H9 (cell line): ENCODE results near the gene RND1. TPM values are rescaled to one million over a fixed set of nuclear protein-coding genes. Genes with fewer than 3 reads are reported as not detected.

Experiments used
- DNase-seq: peaks from one replicate; pipeline ENCODE4 v3.0.0-alpha.2; 2017
- H2AFZ ChIP-seq: one replicate; pipeline ENCODE4 v1.6.1; 2013; ENCODE audit warnings: mild to moderate bottlenecking, low read length, control low read depth, moderate library complexity
- H2AK5ac ChIP-seq: 2 replicates; pipeline ENCODE4 v1.6.1; 2013; ENCODE audit warnings: low read length, control low read depth, mixed read lengths; ENCODE audit not compliant: insufficient read length
- H2BK120ac ChIP-seq: one replicate; pipeline ENCODE4 v1.6.1; 2013; ENCODE audit warnings: low read depth, mild to moderate bottlenecking, low read length, control low read depth, inconsistent platforms; ENCODE audit not compliant: poor library complexity, severe bottlenecking
- H2BK12ac ChIP-seq: 2 replicates; pipeline ENCODE4 v1.6.1; 2013; ENCODE audit warnings: low read length, control low read depth, mixed read lengths, low read depth; ENCODE audit not compliant: insufficient read length
- H2BK15ac ChIP-seq: 2 replicates; pipeline ENCODE4 v1.6.1; 2013; ENCODE audit warnings: low read depth, low read length, control low read depth
- H2BK20ac ChIP-seq: one replicate; pipeline ENCODE4 v1.6.1; 2013; ENCODE audit warnings: low read depth, mild to moderate bottlenecking, low read length, control low read depth, inconsistent platforms; ENCODE audit not compliant: poor library complexity, severe bottlenecking
- H2BK5ac ChIP-seq: 2 replicates; pipeline ENCODE4 v1.6.1; 2013; ENCODE audit warnings: low read length, control low read depth, mixed read lengths; ENCODE audit not compliant: insufficient read length
- H3K14ac ChIP-seq: 2 replicates; pipeline ENCODE4 v1.6.1; 2013; ENCODE audit warnings: low read length, control low read depth; ENCODE audit not compliant: insufficient read depth
- H3K18ac ChIP-seq: 2 replicates; pipeline ENCODE4 v1.6.1; 2013; ENCODE audit warnings: low read depth, mild to moderate bottlenecking, mixed read lengths, low read length, control low read depth; ENCODE audit not compliant: insufficient read length
- H3K23ac ChIP-seq: 2 replicates; pipeline ENCODE4 v1.6.1; 2013; ENCODE audit warnings: low read length, control low read depth, mixed read lengths, low read depth; ENCODE audit not compliant: insufficient read length
- H3K23me2 ChIP-seq: 2 replicates; pipeline ENCODE4 v1.6.1; 2013; ENCODE audit warnings: low read depth, mild to moderate bottlenecking, mixed read lengths, low read length, control low read depth; ENCODE audit not compliant: insufficient read length, poor library complexity, severe bottlenecking
- H3K27ac ChIP-seq: 2 replicates; pipeline ENCODE4 v1.5.1; 2013; ENCODE audit warnings: low read length, control low read depth, mixed read lengths, low read depth; ENCODE audit not compliant: insufficient read length
- H3K27me3 ChIP-seq: 2 replicates; pipeline ENCODE4 v1.6.1; 2013; ENCODE audit warnings: low read length, control low read depth, inconsistent platforms; ENCODE audit not compliant: insufficient read depth
- H3K4ac ChIP-seq: 2 replicates; pipeline ENCODE4 v1.6.1; 2013; ENCODE audit warnings: low read depth, mild to moderate bottlenecking, control low read depth, inconsistent platforms, low read length, moderate library complexity
- H3K4me1 ChIP-seq: 2 replicates; pipeline ENCODE4 v1.6.1; 2013; ENCODE audit warnings: low read length, control low read depth, inconsistent platforms; ENCODE audit not compliant: insufficient read depth
- H3K4me2 ChIP-seq: 2 replicates; pipeline ENCODE4 v1.6.1; 2013; ENCODE audit warnings: low read length, control low read depth, mixed read lengths; ENCODE audit not compliant: insufficient read length, insufficient read depth
- H3K56ac ChIP-seq: 2 replicates; pipeline ENCODE4 v1.6.1; 2013; ENCODE audit warnings: low read depth, mild to moderate bottlenecking, mixed read lengths, low read length, control low read depth; ENCODE audit not compliant: insufficient read length
- H3K79me1 ChIP-seq: 2 replicates; pipeline ENCODE4 v1.6.1; 2013; ENCODE audit warnings: low read depth, mild to moderate bottlenecking, moderate library complexity, low read length, control low read depth, inconsistent platforms; ENCODE audit not compliant: insufficient read depth, poor library complexity, severe bottlenecking
- H3K79me2 ChIP-seq: 2 replicates; pipeline ENCODE4 v1.6.1; 2013; ENCODE audit warnings: low read length, control low read depth, inconsistent platforms; ENCODE audit not compliant: insufficient read depth
- H3K9ac ChIP-seq: 2 replicates; pipeline ENCODE4 v1.6.1; 2013; ENCODE audit warnings: low read length, control low read depth, mixed read lengths; ENCODE audit not compliant: insufficient read length; ENCODE audit errors: extremely low read depth
- H3K9me3 ChIP-seq: one replicate; pipeline ENCODE4 v1.6.1; 2013; ENCODE audit warnings: low read depth, low read length, inconsistent platforms; ENCODE audit not compliant: control insufficient read depth
- H3T11ph ChIP-seq: one replicate; pipeline ENCODE4 v1.6.1; 2013; ENCODE audit warnings: mild to moderate bottlenecking, low read length, control low read depth, inconsistent platforms
- H4K20me1 ChIP-seq: one replicate; pipeline ENCODE4 v1.6.1; 2013; ENCODE audit not compliant: control insufficient read depth, insufficient read length, insufficient read depth
- H4K5ac ChIP-seq: 2 replicates; pipeline ENCODE4 v1.6.1; 2013; ENCODE audit warnings: low read depth, mild to moderate bottlenecking, mixed read lengths, low read length, control low read depth; ENCODE audit not compliant: insufficient read length
- H4K8ac ChIP-seq: replicated peaks from 2 replicates; pipeline ENCODE4 v1.6.1; 2013; ENCODE audit warnings: low read length, control low read depth, mixed read lengths, low read depth; ENCODE audit not compliant: insufficient read length
- H4K91ac ChIP-seq: 2 replicates; pipeline ENCODE4 v1.6.1; 2013; ENCODE audit warnings: low read depth, mild to moderate bottlenecking, moderate library complexity, mixed read lengths, low read length, control low read depth; ENCODE audit not compliant: insufficient read length
- H3K27ac Mint-ChIP-seq, 3 experiments: 2 replicates in 2 of 3; 3 replicates in 1 of 3; pipeline ENCODE4 v1.8.0; 2020 to 2021; ENCODE audit warnings: mixed read lengths in 3 of 3, mild to moderate bottlenecking in 1 of 3, moderate library complexity in 1 of 3
- H3K27me3 Mint-ChIP-seq: 2 replicates; pipeline ENCODE4 v1.8.0; 2021; ENCODE audit warnings: low read depth, mild to moderate bottlenecking, moderate library complexity, mixed read lengths
- H3K36me3 Mint-ChIP-seq, 3 experiments: 2 replicates in 2 of 3; 3 replicates in 1 of 3; pipeline ENCODE4 v1.8.0; 2020 to 2021; ENCODE audit warnings: low read depth in 3 of 3, mixed read lengths in 3 of 3; ENCODE audit not compliant: insufficient read depth in 1 of 3
- H3K4me1 Mint-ChIP-seq, 2 experiments: 2 replicates each; pipeline ENCODE4 v1.8.0; 2020; ENCODE audit warnings: mixed read lengths in 2 of 2
- H3K4me3 Mint-ChIP-seq, 2 experiments: 2 replicates in 1 of 2; 3 replicates in 1 of 2; pipeline ENCODE4 v1.8.0; 2020 to 2021; ENCODE audit warnings: mild to moderate bottlenecking in 2 of 2, mixed read lengths in 2 of 2, moderate library complexity in 1 of 2
- H3K9me3 Mint-ChIP-seq, 2 experiments: 2 replicates in 1 of 2; 3 replicates in 1 of 2; pipeline ENCODE4 v1.8.0; 2020; ENCODE audit warnings: mild to moderate bottlenecking in 2 of 2, mixed read lengths in 2 of 2, moderate library complexity in 1 of 2
- WGBS: extraction: QIAGEN DNeasy Blood & Tissue Kit; methylation state at CpG from one replicate; pipeline ENCODE4 v1.1.7; 2013; ENCODE audit warnings: missing lambda C conversion rate, low lambda C conversion rate, mixed read lengths; ENCODE audit not compliant: insufficient read length; ENCODE audit errors: extremely low coverage; 5-methylcytosine and 5-hydroxymethylcytosine counted together
- total RNA-seq: library from RNA; stranded (reverse); gene quantifications from 2 replicates; pipeline ENCODE4 v1.2.1, GENCODE V29; 2021
- TF ChIP-seq, protein P1 (sequence below): fragments of 200-600 bp; sonication (generic); conservative IDR thresholded peaks from 3 replicates; pipeline ENCODE4 v1.8.0; 2021; ENCODE audit warnings: antibody characterized with exemption, mild to moderate bottlenecking

RND1 gene
- total RNA-seq, 1 experiment from 2014 or later = 9.7 TPM

DNA sequence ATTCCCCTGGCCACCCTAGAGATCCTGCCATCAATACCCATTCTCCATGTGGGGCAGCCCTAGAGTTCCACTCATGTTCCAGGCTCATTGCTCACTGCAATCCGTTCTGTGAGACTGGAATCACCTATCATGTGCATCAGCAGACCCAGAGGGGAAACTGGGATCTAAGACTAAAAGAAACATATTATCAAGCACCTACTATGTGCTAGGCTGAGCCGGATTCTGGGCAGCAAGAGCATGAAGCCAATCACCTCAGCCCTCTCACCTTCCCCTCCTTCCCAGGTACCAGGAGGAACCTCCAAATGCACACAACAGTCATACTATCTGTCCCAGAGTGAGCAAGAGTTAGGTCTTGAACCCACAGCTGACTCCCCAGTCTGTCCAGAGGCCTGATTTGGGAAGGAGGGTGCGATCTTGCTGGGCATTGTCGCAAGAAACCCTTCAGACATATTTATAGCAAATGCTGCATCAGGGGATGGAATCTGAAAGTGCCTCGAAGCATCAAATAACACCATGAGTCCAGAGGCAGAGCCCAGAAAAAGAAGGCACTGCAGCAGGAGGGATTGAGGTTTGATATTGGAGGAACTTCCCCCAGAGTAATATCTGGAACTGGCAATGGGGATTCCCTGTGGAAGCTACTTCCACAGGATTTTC lies 54.1 kb downstream of the RND1 start:
- Histone ChIP-seq H3K9me3 (no peaks in the 10 kb centered on the region), H2AK5ac (no peak overlapping the region), H3K4ac (no peak overlapping the region), H3K23me2 (peaks cover 18% of the 10 kb centered on the region), H3K56ac (no peak overlapping the region), H2BK120ac (no peak overlapping the region), H4K5ac (no peak overlapping the region), H3K79me2 (no peaks in the 10 kb centered on the region), H3K79me1 (no peaks in the 10 kb centered on the region), H2AFZ (no peak overlapping the region), H4K8ac (no peak overlapping the region), H3K27ac (no peak overlapping the region), H3K14ac (no peak overlapping the region), H3K23ac (no peak overlapping the region), H3K9ac (no peak overlapping the region), H2BK15ac (no peak overlapping the region), H3K4me2 (no peak overlapping the region), H2BK20ac (no peak overlapping the region), H2BK12ac (no peak overlapping the region), H2BK5ac (no peak overlapping the region), H3K4me1 (0 out of 2 replicates have a peak, but pooled peaks cover 2% of the 10 kb centered on the region), H3T11ph (no peak overlapping the region), H3K18ac (no peak overlapping the region), H4K91ac (no peak overlapping the region), H4K20me1 (no peaks in the 10 kb centered on the region), H3K27me3 (peaks cover 11% of the 10 kb centered on the region)
- WGBS = no CpG with 5 or more reads among the region's 5 CpGs
- DNase-seq = no peak
- peaks cover 38 to 42% of the 10 kb centered on the region in 2 experiments for H3K4me1 Mint-ChIP-seq
- H3K9me3 Mint-ChIP-seq = no peaks in the 10 kb centered on the region
- no peak overlapping the region; a peak in 1 of 5 replicates for H3K4me3 Mint-ChIP-seq
- H3K27ac Mint-ChIP-seq = peak overlapping the region in 1 of 3 experiments; percentile 17; a peak in 1 of 7 replicates
- H3K27me3 Mint-ChIP-seq = peaks cover 27% of the 10 kb centered on the region
- TF ChIP-seq, protein P1, sequence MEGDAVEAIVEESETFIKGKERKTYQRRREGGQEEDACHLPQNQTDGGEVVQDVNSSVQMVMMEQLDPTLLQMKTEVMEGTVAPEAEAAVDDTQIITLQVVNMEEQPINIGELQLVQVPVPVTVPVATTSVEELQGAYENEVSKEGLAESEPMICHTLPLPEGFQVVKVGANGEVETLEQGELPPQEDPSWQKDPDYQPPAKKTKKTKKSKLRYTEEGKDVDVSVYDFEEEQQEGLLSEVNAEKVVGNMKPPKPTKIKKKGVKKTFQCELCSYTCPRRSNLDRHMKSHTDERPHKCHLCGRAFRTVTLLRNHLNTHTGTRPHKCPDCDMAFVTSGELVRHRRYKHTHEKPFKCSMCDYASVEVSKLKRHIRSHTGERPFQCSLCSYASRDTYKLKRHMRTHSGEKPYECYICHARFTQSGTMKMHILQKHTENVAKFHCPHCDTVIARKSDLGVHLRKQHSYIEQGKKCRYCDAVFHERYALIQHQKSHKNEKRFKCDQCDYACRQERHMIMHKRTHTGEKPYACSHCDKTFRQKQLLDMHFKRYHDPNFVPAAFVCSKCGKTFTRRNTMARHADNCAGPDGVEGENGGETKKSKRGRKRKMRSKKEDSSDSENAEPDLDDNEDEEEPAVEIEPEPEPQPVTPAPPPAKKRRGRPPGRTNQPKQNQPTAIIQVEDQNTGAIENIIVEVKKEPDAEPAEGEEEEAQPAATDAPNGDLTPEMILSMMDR = no peak
- H3K36me3 Mint-ChIP-seq = no peaks in the 10 kb centered on the region
